Ishikawa (cell line): Measurements from ENCODE around the gene FGD5.

Experiments
- CEBPB ChIP-seq: IDR thresholded peaks from 2 replicates; pipeline ENCODE4 v1.6.1; 2012
- CREB1 ChIP-seq: IDR thresholded peaks from 2 replicates; pipeline ENCODE4 v1.6.1; 2012; ENCODE audit warnings: low read depth
- EGR1 ChIP-seq: IDR thresholded peaks from 2 replicates; pipeline ENCODE4 v1.6.1; 2012
- EP300 ChIP-seq: IDR thresholded peaks from 2 replicates; pipeline ENCODE4 v1.6.1; 2012; ENCODE audit warnings: borderline replicate concordance
- FOXM1 ChIP-seq: IDR thresholded peaks from 2 replicates; pipeline ENCODE4 v1.6.1; 2012; ENCODE audit warnings: low read depth, borderline replicate concordance
- MAX ChIP-seq: IDR thresholded peaks from 2 replicates; pipeline ENCODE4 v1.6.1; 2012
- NFIC ChIP-seq: IDR thresholded peaks from 2 replicates; pipeline ENCODE4 v1.6.1; 2012
- RAD21 ChIP-seq: IDR thresholded peaks from 2 replicates; pipeline ENCODE4 v1.6.1; 2012; ENCODE audit warnings: low read depth
- REST ChIP-seq: IDR thresholded peaks from 2 replicates; pipeline ENCODE4 v1.6.1; 2012; ENCODE audit warnings: low read depth, mild to moderate bottlenecking
- TAF1 ChIP-seq: IDR thresholded peaks from 2 replicates; pipeline ENCODE4 v1.6.1; 2012; ENCODE audit warnings: low read depth, mild to moderate bottlenecking
- TCF12 ChIP-seq: IDR thresholded peaks from 2 replicates; pipeline ENCODE4 v1.6.1; 2012; ENCODE audit warnings: low read depth
- TEAD4 ChIP-seq: IDR thresholded peaks from 2 replicates; pipeline ENCODE4 v1.6.1; 2012
- USF1 ChIP-seq: IDR thresholded peaks from 2 replicates; pipeline ENCODE4 v1.6.1; 2012
- YY1 ChIP-seq: IDR thresholded peaks from 2 replicates; pipeline ENCODE4 v1.6.1; 2012; ENCODE audit warnings: low read depth
- ZBTB7A ChIP-seq: IDR thresholded peaks from 2 replicates; pipeline ENCODE4 v1.6.1; 2012; ENCODE audit warnings: low read depth

Gene FGD5

GRCh38 chr3:14902719-14903118 lies 84.0 kb downstream of the FGD5 start:
- no peak for TF ChIP-seq MAX
- no peak for TF ChIP-seq EP300
- no peak for TF ChIP-seq USF1
- TF ChIP-seq RAD21: no peak
- TF ChIP-seq TCF12: no peak
- no peak for TF ChIP-seq EGR1
- TF ChIP-seq CEBPB: no peak
- TF ChIP-seq ZBTB7A: no peak
- no peak for TF ChIP-seq YY1

GRCh38 chr3:14905055-14905657 lies 86.4 kb downstream of the FGD5 start:
- TF ChIP-seq NFIC (no peak), YY1 (no peak), TCF12 (no peak), TAF1 (no peak), REST (no peak), CEBPB (no peak), USF1 (no peak), RAD21 (no peak), TEAD4 (no peak), EP300 (no peak), EGR1 (no peak), FOXM1 (no peak), CREB1 (no peak), ZBTB7A (no peak), MAX (no peak)

- TF ChIP-seq EGR1 (no peak), ZBTB7A (no peak), YY1 (no peak), FOXM1 (no peak), USF1 (no peak), EP300 (no peak), CEBPB (no peak), RAD21 (no peak), TEAD4 (no peak), REST (no peak), TCF12 (no peak), NFIC (no peak), MAX (no peak), TAF1 (no peak), CREB1 (no peak)
Observed at GRCh38 chr3:14906355-14906971, 87.7 kb downstream of the FGD5 start.

- TF ChIP-seq REST (no peak), USF1 (no peak), FOXM1 (no peak), EGR1 (no peak), MAX (no peak), ZBTB7A (no peak), CREB1 (no peak), TCF12 (no peak), RAD21 (no peak), YY1 (no peak), NFIC (no peak)
Observed at GRCh38 chr3:14907043-14907966, 88.5 kb downstream of the FGD5 start.
